GM13977 (cell line): ENCODE data around the gene NUCB1.
"Not testable (repeated sequence)": the region's sequence is repeated elsewhere in the genome, so short reads cannot be mapped to it uniquely, and the experiment has no call there.

Experiments used
- DNase-seq: peaks from one replicate; pipeline ENCODE4 v3.0.0; 2012; ENCODE audit warnings: low spot score
- in situ Hi-C: fragments of 300-500 bp; cut with MboI; formaldehyde crosslinking; loops from one replicate; pipeline ENCODE4 v1.12.0; 2022; ENCODE audit warnings: low sequenced_read_pairs, low pct_unique_long_range_greater_than_20kb, mixed read lengths, inconsistent platforms; ENCODE audit not compliant: unreplicated experiment
- TF ChIP-seq, protein P1 (sequence below): IDR thresholded peaks from 2 replicates; pipeline ENCODE4 v1.5.1; 2012; ENCODE audit warnings: mild to moderate bottlenecking, control low read depth; ENCODE audit not compliant: insufficient read depth; ENCODE audit errors: extremely low read depth, missing control alignments

The NUCB1 gene

GRCh38 chr19:48920949-48921348, 20.8 kb downstream of the NUCB1 start:
- in situ Hi-C loops, result no loop called here
- TF ChIP-seq, protein P1, sequence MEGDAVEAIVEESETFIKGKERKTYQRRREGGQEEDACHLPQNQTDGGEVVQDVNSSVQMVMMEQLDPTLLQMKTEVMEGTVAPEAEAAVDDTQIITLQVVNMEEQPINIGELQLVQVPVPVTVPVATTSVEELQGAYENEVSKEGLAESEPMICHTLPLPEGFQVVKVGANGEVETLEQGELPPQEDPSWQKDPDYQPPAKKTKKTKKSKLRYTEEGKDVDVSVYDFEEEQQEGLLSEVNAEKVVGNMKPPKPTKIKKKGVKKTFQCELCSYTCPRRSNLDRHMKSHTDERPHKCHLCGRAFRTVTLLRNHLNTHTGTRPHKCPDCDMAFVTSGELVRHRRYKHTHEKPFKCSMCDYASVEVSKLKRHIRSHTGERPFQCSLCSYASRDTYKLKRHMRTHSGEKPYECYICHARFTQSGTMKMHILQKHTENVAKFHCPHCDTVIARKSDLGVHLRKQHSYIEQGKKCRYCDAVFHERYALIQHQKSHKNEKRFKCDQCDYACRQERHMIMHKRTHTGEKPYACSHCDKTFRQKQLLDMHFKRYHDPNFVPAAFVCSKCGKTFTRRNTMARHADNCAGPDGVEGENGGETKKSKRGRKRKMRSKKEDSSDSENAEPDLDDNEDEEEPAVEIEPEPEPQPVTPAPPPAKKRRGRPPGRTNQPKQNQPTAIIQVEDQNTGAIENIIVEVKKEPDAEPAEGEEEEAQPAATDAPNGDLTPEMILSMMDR, result no peak
- DNase-seq, result no peak

GRCh38 chr19:48921721-48922500, 21.8 kb downstream of the NUCB1 start:
- in situ Hi-C loops, result no loop called here
- no peak for DNase-seq

GRCh38 chr19:48922548-48923490, 22.7 kb downstream of the NUCB1 start:
- in situ Hi-C loops, result no loop called here
- TF ChIP-seq, protein P1, result no peak
- no peak for DNase-seq

More at GRCh38 chr19:48921721-48922500, 21.8 kb downstream of the NUCB1 start:
- TF ChIP-seq, protein P1, result no peak

- TF ChIP-seq, protein P1, result no peak
- in situ Hi-C loops, result no loop called here
- no peak for DNase-seq
Observed at GRCh38 chr19:48925240-48925843, 25.2 kb downstream of the NUCB1 start.

GRCh38 chr19:48925890-48926289, 25.8 kb downstream of the NUCB1 start:
- DNase-seq, in situ Hi-C loops: not testable (repeated sequence)

- in situ Hi-C loops, result no loop called here
- TF ChIP-seq, protein P1, result no peak
- DNase-seq, result no peak
Observed at GRCh38 chr19:48926909-48927308, 26.8 kb downstream of the NUCB1 start.

DNA sequence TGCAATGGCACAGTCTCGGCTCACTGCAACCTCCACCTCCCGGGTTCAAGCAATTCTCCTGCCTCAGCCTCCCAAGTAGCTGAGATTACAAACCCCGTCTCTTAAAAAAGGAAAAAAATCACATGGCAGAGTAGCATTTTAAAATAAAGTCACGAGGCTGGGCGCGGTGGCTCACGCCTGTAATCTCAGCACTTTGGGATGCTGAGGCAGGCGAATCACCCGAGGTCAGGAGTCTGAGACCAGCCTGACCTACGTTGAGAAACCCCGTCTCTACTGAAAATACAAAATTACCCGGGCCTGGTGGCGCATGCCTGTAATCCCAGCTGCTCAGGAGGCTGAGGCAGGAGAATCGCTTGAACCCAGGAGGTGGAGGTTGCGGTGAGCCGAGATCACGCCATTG, 27.6 kb downstream of the NUCB1 start:
- DNase-seq, in situ Hi-C loops: not testable (repeated sequence)
